Left renal cortex interstitium (tissue), 4 donors: ENCODE results near the gene SUGCT. TPM values are rescaled to one million over a fixed set of nuclear protein-coding genes. Genes with fewer than 3 reads are reported as not detected.
"Not testable (repeated sequence)": the region's sequence is repeated elsewhere in the genome, so short reads cannot be mapped to it uniquely, and the experiment has no call there.

Experiments
- DNase-seq, 4 donors: peaks; one replicate each; pipeline ENCODE4 v3.0.0-alpha.2; 2013; ENCODE audit warnings: low read depth in 4 of 4, low spot score in 2 of 4, missing footprints in 1 of 4
- polyA plus RNA-seq, 4 donors: library from polyadenylated mRNA; unstranded; fragments of 120-200 nt; gene quantifications; one replicate each; pipeline ENCODE4 v1.2.1, GENCODE V29; 2013; ENCODE audit not compliant: insufficient read length in 4 of 4

Gene SUGCT
- 10 to 100 TPM; 11.4 to 16.5 (median 12.5) TPM for polyA plus RNA-seq

DNA sequence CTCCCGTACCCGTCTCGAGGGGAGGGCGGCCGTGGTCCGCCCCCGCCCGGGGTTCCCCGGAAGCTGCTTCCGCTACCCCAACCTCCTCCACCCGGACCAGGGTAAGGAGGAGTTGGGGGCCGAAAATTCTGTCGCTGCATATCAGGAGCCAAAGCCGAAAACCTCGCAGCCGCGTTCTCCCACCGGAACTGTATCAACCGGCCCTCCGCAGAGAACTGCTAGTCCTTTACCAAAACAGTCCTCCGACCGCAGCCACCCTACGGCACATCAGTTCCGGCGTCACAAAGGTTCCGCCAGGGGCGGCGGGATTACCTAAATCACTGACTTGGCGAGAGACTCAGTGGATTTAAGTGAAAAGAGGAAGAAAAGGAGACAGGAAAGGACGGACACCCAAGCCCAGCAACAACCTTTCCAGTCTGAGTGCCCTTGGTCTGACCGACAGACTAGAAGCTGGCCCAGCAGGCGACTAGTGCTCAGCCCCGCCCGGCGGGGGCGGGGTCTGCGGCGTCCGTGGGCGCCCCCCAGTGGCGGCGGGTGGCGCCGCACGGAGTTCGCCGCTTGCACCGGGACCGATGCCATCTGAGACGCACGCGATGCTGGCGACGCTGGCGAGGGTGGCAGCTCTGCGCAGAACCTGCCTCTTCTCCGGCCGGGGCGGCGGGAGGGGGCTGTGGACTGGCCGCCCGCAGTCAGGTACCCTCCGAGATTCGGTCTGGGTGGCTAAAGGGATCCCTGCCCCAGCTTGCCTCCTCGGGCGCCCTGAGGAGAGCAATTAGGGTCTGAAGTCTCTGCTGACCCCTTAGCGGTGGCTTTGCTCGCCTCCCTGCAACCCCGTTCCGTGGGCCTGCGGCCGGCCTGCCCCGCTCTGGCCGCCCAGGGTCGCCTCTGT lies at the start of gene SUGCT, which contains the start of gene MPLKIP:
Gene SUGCT (plus strand): TSS at position 578 of the 889 bp plus-strand sequence.
Gene MPLKIP (minus strand): TSS at position 195 of the 889 bp plus-strand sequence. CDS start 55 bp downstream, at position 140.
- peak; percentile 86 to 98 (median 92) for DNase-seq

GRCh38 chr7:40092182-40092581 lies 42.6 kb upstream of the SUGCT start:
- DNase-seq: no peak

- no peak for DNase-seq
Observed at GRCh38 chr7:40093631-40094350, 41.0 kb upstream of the SUGCT start.

- no peak for DNase-seq
Observed at GRCh38 chr7:40095230-40095629, 39.6 kb upstream of the SUGCT start.

DNA sequence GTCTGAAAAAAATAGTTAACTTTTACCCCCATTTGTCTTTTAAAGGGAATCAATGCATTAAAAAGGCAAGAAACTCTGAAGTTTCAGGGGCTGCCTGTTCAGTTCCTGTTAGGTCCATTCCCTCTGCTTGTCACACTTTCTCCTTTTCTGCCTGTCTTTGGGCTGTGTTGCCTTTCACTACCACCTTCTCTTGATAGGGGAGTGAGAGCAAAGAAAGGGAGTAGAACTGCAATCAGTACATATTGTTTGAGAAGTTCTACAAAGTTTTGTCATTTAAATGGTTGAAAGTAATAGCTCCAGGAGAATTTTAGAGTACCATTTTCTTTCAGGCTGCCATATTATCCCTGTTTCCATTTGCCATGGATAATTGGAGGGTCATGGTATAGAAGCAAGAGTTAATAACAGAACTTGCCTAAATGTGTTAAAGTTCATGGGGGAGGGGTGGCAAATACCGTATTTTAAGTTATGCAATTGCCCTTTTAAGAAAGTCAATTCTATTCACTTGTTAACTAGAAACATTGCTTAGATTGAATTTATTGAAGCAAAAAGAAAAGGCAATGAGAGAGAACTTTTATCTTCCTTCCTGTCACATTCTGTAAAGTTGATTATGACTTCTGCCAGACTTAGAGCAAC lies 39.0 kb upstream of the SUGCT start:
- DNase-seq: no peak

DNA sequence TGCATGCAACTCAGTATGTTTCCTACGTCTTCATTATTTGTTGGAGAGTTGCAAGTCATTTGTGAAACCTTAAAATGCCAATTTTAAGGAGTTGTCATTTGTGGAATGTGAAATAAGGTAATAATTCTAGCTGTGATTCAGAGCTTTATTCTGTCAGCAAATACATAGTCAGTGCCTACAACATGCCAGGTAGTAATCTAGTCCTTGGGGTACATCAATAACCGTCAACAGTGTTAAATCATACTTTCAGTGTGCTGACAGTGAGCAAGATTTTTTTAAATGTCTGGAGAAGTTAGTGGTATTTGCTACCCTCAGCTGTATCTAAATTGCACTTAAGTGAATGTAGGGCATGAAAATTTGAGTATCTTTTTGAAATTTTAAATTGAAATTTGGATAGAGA lies 37.1 kb upstream of the SUGCT start:
- DNase-seq: no peak

GRCh38 chr7:40098810-40099209 lies 36.0 kb upstream of the SUGCT start:
- no peak for DNase-seq

GRCh38 chr7:40099837-40100236 lies 35.0 kb upstream of the SUGCT start:
- no peak for DNase-seq

DNA sequence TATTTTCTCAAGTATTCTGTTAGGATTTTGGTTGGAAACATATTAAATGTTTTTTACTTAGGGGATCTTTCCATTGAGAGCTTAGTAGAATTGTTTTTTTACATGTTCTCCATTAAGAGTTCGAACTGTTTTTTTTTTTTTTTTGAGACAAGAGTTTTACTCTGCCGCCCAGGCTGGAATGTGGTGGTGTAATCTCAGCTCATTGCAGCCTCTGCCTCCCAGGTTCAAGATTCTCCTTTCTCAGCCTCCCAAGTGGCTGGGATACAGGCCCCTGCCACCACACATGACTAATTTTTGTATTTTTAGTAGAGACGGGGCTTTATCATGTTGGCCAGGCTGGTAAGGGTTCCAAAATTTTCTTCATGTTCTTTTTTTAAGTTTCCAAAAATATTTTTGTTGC lies 33.6 kb upstream of the SUGCT start:
- no peak for DNase-seq

GRCh38 chr7:40102897-40103296 lies 31.9 kb upstream of the SUGCT start:
- no peak for DNase-seq

GRCh38 chr7:40105879-40106473 lies 28.8 kb upstream of the SUGCT start:
- DNase-seq: no peak

DNA sequence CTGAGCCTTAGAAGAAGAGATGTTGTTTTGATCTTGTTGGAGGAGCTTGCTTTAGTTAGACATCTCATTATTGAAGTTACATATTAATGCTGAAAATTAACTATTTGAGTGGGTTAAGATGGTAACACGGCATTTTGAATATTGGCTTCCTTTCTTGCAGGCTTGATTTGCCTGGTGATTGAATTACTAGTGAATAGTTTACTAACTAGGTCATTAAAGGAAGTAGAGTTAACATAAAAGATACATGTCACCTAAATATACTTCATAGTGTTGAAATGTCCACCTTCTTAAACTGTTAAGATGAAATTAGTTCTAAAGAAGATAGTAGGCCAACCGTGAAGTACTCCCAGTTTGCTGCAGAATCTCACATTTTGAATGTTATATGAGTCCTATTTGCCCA lies 18.9 kb upstream of the SUGCT start:
- DNase-seq: no peak

- not testable (repeated sequence) for DNase-seq
Observed at GRCh38 chr7:40117199-40117598, 17.6 kb upstream of the SUGCT start.

DNA sequence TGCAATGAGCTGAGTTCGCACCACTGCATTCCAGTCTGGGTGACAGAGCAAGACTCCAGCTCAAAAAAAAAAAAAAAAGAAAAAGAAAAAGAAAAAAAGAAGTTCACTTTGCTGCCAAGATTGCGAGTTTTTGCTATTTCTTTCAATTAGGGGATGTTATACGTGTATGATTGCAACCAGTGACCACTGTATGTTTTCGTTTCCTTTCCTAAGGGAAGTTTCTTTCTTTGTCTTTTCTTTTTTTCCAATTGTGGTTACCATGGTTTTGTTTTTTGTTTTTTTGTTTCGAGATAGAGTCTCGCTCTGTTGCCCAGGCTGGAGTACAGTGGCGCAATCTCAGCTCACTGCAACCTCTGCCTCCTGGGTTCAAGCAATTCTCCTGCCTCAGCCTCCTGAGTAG lies 16.6 kb upstream of the SUGCT start:
- DNase-seq: not testable (repeated sequence)

- no peak for DNase-seq
Observed at GRCh38 chr7:40120020-40120419, 14.8 kb upstream of the SUGCT start.

- not testable (repeated sequence) for DNase-seq
Observed at GRCh38 chr7:40122100-40122939, 12.5 kb upstream of the SUGCT start.

DNA sequence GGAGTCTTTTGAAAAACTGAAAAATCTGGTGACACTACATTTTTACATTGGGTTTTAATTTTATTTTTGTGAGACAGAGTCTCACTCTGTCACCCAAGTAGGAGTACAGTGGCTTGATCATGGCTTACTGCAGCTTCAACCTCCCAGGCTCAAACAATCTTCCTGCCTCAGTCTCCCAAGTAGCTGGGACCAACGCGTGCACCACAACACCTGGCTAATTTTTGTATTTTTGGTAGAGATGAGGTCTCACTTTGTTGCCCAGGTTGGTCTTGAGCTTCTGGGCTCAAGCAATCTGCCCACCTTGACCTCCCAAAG lies 11.9 kb upstream of the SUGCT start:
- DNase-seq: no peak

DNA sequence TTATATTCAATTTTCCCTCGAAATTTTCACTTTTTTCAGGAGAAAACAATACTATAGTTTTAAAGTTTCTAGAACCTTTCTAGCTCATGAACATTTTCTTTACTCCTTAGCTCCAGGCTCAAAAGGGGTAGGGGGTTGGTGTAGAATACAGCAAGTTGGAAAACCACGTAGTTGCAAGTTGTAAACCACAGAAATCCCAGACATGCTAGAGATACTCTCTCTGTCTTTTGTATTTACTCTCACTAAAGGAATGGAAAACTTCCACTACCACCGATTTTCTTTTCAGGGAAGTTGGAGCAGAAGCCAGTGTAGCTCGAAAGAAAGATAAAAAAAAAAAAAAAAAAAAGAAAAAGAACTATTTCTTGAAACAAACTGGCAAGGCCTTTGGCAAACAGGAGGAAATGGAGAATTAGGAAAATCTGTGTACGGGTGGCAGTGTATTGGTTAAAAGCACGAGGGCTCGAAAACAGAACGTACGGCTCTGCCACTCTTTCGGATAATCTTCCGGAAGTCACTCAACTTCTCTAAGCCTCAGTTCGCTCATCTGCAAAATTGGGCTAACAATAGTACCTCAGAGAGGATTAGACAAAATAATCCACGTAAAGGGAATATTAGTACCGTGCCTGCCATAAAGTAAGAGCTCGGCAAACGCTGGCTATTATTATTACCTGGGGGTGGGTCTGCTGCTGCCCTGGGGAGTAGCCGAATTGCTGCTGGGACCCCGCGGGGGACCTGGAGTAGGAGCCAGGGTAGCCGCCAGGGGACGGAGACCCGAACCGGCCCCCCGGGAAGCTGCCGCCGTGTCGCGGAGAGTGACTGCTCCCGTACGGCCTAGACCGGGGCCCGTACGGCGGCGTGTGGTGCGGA lies 1.0 kb upstream of the SUGCT start:
- no peak for DNase-seq

DNA sequence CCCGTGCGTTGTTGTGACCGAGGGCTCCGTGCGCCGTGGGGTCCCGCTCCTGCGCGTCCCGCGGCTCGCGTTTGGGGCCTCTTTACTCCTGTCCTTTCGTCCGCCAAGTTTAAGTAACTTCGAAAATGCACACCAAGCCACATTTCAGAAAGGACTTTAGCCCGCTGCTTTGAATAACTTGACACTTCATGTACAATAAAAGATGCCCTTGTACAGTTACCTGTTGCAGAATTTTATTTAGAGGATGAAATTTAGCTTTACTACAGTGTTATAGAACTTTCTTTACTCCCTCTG lies 459 bp downstream of the SUGCT start:
- no peak for DNase-seq
